Gastroesophageal sphincter (tissue), 4 donors: Measurements from ENCODE around the gene DIAPH3. TPM values are rescaled to one million over a fixed set of nuclear protein-coding genes. Genes with fewer than 3 reads are reported as not detected.
"Not testable (repeated sequence)": the region's sequence is repeated elsewhere in the genome, so short reads cannot be mapped to it uniquely, and the experiment has no call there.

ENCODE experiments used
- ATAC-seq: fragments of 150-250 bp; one replicate; pipeline ENCODE4 v1.9.1; 2016; ENCODE audit warnings: mild to moderate bottlenecking, moderate library complexity
- H3K27ac ChIP-seq, 4 donors: fragments of 200-600 bp; sonication (generic) in 3 of 4; 1 replicate in 3 of 4; 2 replicates in 1 of 4; pipeline ENCODE4 v1.5.1; 2016 to 2019
- H3K27me3 ChIP-seq: fragments of 200-600 bp; sonication (generic); one replicate; pipeline ENCODE4 v1.5.1; 2019
- H3K36me3 ChIP-seq, 2 donors: fragments of 200-600 bp; sonication (generic); one replicate each; pipeline ENCODE4 v1.5.1; 2019; ENCODE audit warnings: control low read depth in 1 of 2
- H3K4me1 ChIP-seq, 3 donors: fragments of 200-600 bp; sonication (generic); 1 replicate in 2 of 3; 2 replicates in 1 of 3; pipeline ENCODE4 v1.5.1; 2016 to 2019; ENCODE audit warnings: control low read depth in 2 of 3
- H3K4me3 ChIP-seq, 2 donors: fragments of 200-600 bp; sonication (generic); one replicate each; pipeline ENCODE4 v1.5.1; 2019; ENCODE audit warnings: mild to moderate bottlenecking in 1 of 2, moderate library complexity in 1 of 2
- H3K9me3 ChIP-seq, 3 donors: fragments of 200-600 bp; sonication (generic); one replicate each; pipeline ENCODE4 v1.5.1; 2017 to 2019; ENCODE audit warnings: control low read depth in 2 of 3
- CTCF ChIP-seq, 4 experiments: fragments of 200-600 bp in 2 of 4; fragments of 450-650 bp in 2 of 4; sonication (generic) in 1 of 4; IDR thresholded peaks; one replicate each; pipeline ENCODE4 v1.5.1; 2017 to 2019; ENCODE audit warnings: antibody characterized with exemption in 4 of 4, mild to moderate bottlenecking in 2 of 4, moderate library complexity in 2 of 4
- EP300 ChIP-seq: sonication (generic); formaldehyde crosslinking; IDR thresholded peaks from one replicate; pipeline ENCODE4 v1.6.1; 2017; ENCODE audit warnings: antibody characterized with exemption, mild to moderate bottlenecking
- POLR2A ChIP-seq, 2 donors: fragments of 450-650 bp; IDR thresholded peaks; one replicate each; pipeline ENCODE4 v1.6.1; 2017; ENCODE audit warnings: antibody characterized with exemption in 2 of 2, mild to moderate bottlenecking in 2 of 2, moderate library complexity in 1 of 2
- POLR2AphosphoS5 ChIP-seq: sonication (generic); formaldehyde crosslinking; IDR thresholded peaks from one replicate; pipeline ENCODE4 v1.6.1; 2017; ENCODE audit warnings: antibody characterized with exemption
- WGBS, 2 donors: methylation state at CpG; one replicate each; pipeline ENCODE4 v1.1.5; 2018; ENCODE audit warnings: low coverage in 1 of 2; 5-methylcytosine and 5-hydroxymethylcytosine counted together
- total RNA-seq, 4 donors: library from RNA; depleted of rRNA; stranded (reverse); fragments of >200 nt; gene quantifications; one replicate each; pipeline ENCODE4 v1.1.0, GENCODE V29; 2016

The DIAPH3 gene
- total RNA-seq: 1 to 10 TPM in 1 of 4 donors, under 1 TPM in 2, not detected in 1; 0.13 to 1.7 (median 0.49) TPM

GRCh38 chr13:60163478-60164233, at the start of gene DIAPH3:
DIAPH3 (minus strand) TSS chr13:60163928; CDS start chr13:60163766, 162 bp downstream.
- H3K27ac ChIP-seq: peak within 1 kb of the TSS; percentile 86 to 90 (median 88)
- peak; percentile 78 for TF ChIP-seq POLR2AphosphoS5
- no peak for TF ChIP-seq EP300
- TF ChIP-seq POLR2A (IDR thresholded peaks at IDR 0.05): peak; percentile 44 to 65
- peaks cover 6% of the 10 kb centered on the region for H3K27me3 ChIP-seq
- ATAC-seq: peak; percentile 100
- peak within 1 kb of the TSS; percentile 64 to 67 for H3K4me3 ChIP-seq
- H3K4me1 ChIP-seq: peaks cover 0 to 20% (median 5%) of the 10 kb centered on the region in 3 donors
- H3K9me3 ChIP-seq: no peaks in the 10 kb centered on the region
- 0% methylated on average over 1 to 5 of the region's 54 CpGs for WGBS, 2 donors
- H3K36me3 ChIP-seq: no peaks in the 10 kb centered on the region

GRCh38 chr13:60213236-60213744, 49.6 kb upstream of the DIAPH3 start:
- H3K27ac ChIP-seq: no peak overlapping the region
- H3K4me3 ChIP-seq: no peak overlapping the region
- no peaks in the 10 kb centered on the region for H3K4me1 ChIP-seq
- no peak for ATAC-seq
- no peak for TF ChIP-seq POLR2AphosphoS5
- TF ChIP-seq EP300: no peak
- TF ChIP-seq CTCF (IDR thresholded peaks at IDR 0.05): no peak
- TF ChIP-seq POLR2A (IDR thresholded peaks at IDR 0.05): no peak
- H3K9me3 ChIP-seq: no peaks in the 10 kb centered on the region
- H3K27me3 ChIP-seq: peaks cover 2% of the 10 kb centered on the region
- no peaks in the 10 kb centered on the region for H3K36me3 ChIP-seq
- 42 to 50% methylated on average over 1 of the region's 1 CpG for WGBS, 2 donors

GRCh38 chr13:60211548-60211947, 47.8 kb upstream of the DIAPH3 start:
- TF ChIP-seq POLR2AphosphoS5 (no peak), EP300 (no peak), POLR2A (IDR thresholded peaks at IDR 0.05) (no peak)
- Histone ChIP-seq H3K36me3 (no peaks in the 10 kb centered on the region), H3K4me1 (no peaks in the 10 kb centered on the region), H3K4me3 (no peak overlapping the region), H3K27ac (no peak overlapping the region), H3K27me3 (peaks cover 8% of the 10 kb centered on the region), H3K9me3 (no peaks in the 10 kb centered on the region)
- no peak for ATAC-seq
- 88 to 100% methylated on average over 2 of the region's 2 CpGs for WGBS, 2 donors

GRCh38 chr13:60210510-60211330, 47.0 kb upstream of the DIAPH3 start:
- 44 to 48% methylated on average over 4 of the region's 4 CpGs for WGBS, 2 donors
- no peak overlapping the region for H3K4me3 ChIP-seq
- H3K4me1 ChIP-seq: no peaks in the 10 kb centered on the region
- H3K9me3 ChIP-seq: no peaks in the 10 kb centered on the region
- H3K27ac ChIP-seq: no peak overlapping the region
- peaks cover 8% of the 10 kb centered on the region for H3K27me3 ChIP-seq
- no peak for TF ChIP-seq EP300
- no peaks in the 10 kb centered on the region for H3K36me3 ChIP-seq
- no peak for ATAC-seq

GRCh38 chr13:60205499-60205898, 41.8 kb upstream of the DIAPH3 start:
- not testable (repeated sequence) for H3K27ac ChIP-seq, H3K4me3 ChIP-seq, H3K9me3 ChIP-seq, H3K4me1 ChIP-seq, ATAC-seq, H3K27me3 ChIP-seq, H3K36me3 ChIP-seq
- WGBS, 2 donors: 89% methylated on average over 6 of the region's 10 CpGs; no CpG with 5 or more reads in 1 of the 2 donors

GRCh38 chr13:60201286-60201685, 37.6 kb upstream of the DIAPH3 start:
- Histone ChIP-seq H3K9me3 (no peaks in the 10 kb centered on the region), H3K4me3 (no peak overlapping the region), H3K4me1 (no peaks in the 10 kb centered on the region), H3K27ac (no peak overlapping the region), H3K27me3 (no peaks in the 10 kb centered on the region), H3K36me3 (no peaks in the 10 kb centered on the region)
- TF ChIP-seq CTCF (IDR thresholded peaks at IDR 0.05): no peak
- no peak for TF ChIP-seq EP300
- no peak for TF ChIP-seq POLR2A (IDR thresholded peaks at IDR 0.05)
- TF ChIP-seq POLR2AphosphoS5: no peak
- no peak for ATAC-seq

GRCh38 chr13:60195893-60196292, 32.2 kb upstream of the DIAPH3 start:
- not testable (repeated sequence) for H3K27ac ChIP-seq, ATAC-seq, H3K4me3 ChIP-seq, H3K36me3 ChIP-seq, H3K27me3 ChIP-seq, H3K4me1 ChIP-seq, H3K9me3 ChIP-seq
- WGBS, 2 donors: 56 to 94% methylated on average over 2 of the region's 2 CpGs
